HG02885 (cell line): ENCODE data around the gene FREM2.

Source experiments
- ATAC-seq: cut with Tn5 transposase; IDR thresholded peaks from one replicate; pipeline ENCODE4 v1.9.1; 2021; ENCODE audit warnings: mild to moderate bottlenecking; ENCODE audit not compliant: unreplicated experiment, poor library complexity

The FREM2 gene

GRCh38 chr13:38687246-38688229 lies 661 bp downstream of the FREM2 start:
- ATAC-seq, result no peak

- no peak for ATAC-seq
Measured at GRCh38 chr13:38688674-38689073, 1.8 kb downstream of the FREM2 start.

- ATAC-seq, result no peak
Measured at GRCh38 chr13:38690231-38690630, 3.4 kb downstream of the FREM2 start.

- ATAC-seq, result no peak
Measured at GRCh38 chr13:38693168-38693567, 6.3 kb downstream of the FREM2 start.

- no peak for ATAC-seq
Measured at GRCh38 chr13:38693641-38694040, 6.8 kb downstream of the FREM2 start.

- no peak for ATAC-seq
Measured at GRCh38 chr13:38697197-38697596, 10.3 kb downstream of the FREM2 start.

- ATAC-seq, result no peak
Measured at GRCh38 chr13:38697628-38698333, 10.9 kb downstream of the FREM2 start.

GRCh38 chr13:38700051-38700450 lies 13.2 kb downstream of the FREM2 start:
- ATAC-seq, result no peak

GRCh38 chr13:38702669-38703068 lies 15.8 kb downstream of the FREM2 start:
- ATAC-seq, result no peak

GRCh38 chr13:38703255-38703654 lies 16.4 kb downstream of the FREM2 start:
- no peak for ATAC-seq

GRCh38 chr13:38705365-38705764 lies 18.5 kb downstream of the FREM2 start:
- ATAC-seq, result no peak

- no peak for ATAC-seq
Measured at GRCh38 chr13:38707460-38707859, 20.6 kb downstream of the FREM2 start.

- no peak for ATAC-seq
Measured at GRCh38 chr13:38713046-38713445, 26.2 kb downstream of the FREM2 start.

- no peak for ATAC-seq
Measured at GRCh38 chr13:38718374-38718773, 31.5 kb downstream of the FREM2 start.

- no peak for ATAC-seq
Measured at GRCh38 chr13:38730332-38730731, 43.5 kb downstream of the FREM2 start.

GRCh38 chr13:38733146-38733545 lies 46.3 kb downstream of the FREM2 start:
- ATAC-seq, result no peak

GRCh38 chr13:38735665-38736440 lies 49.0 kb downstream of the FREM2 start:
- ATAC-seq, result no peak

- no peak for ATAC-seq
Measured at GRCh38 chr13:38743466-38743865, 56.6 kb downstream of the FREM2 start.

GRCh38 chr13:38752686-38753085 lies 65.8 kb downstream of the FREM2 start:
- no peak for ATAC-seq

- no peak for ATAC-seq
Measured at GRCh38 chr13:38753878-38754277, 67.0 kb downstream of the FREM2 start.

GRCh38 chr13:38755793-38756192 lies 68.9 kb downstream of the FREM2 start:
- no peak for ATAC-seq
